ENCODE results near the gene LRRC3. TPM values are rescaled to one million over a fixed set of nuclear protein-coding genes. Genes with fewer than 3 reads are reported as not detected.

The LRRC3 gene
- total and polyA plus RNA-seq, 4 donors: 1.4 to 3.6 (median 2.4) TPM

GRCh38 chr21:44494418-44494817 is 39.1 kb downstream of the LRRC3 start:
- TF ChIP-seq, protein P1, sequence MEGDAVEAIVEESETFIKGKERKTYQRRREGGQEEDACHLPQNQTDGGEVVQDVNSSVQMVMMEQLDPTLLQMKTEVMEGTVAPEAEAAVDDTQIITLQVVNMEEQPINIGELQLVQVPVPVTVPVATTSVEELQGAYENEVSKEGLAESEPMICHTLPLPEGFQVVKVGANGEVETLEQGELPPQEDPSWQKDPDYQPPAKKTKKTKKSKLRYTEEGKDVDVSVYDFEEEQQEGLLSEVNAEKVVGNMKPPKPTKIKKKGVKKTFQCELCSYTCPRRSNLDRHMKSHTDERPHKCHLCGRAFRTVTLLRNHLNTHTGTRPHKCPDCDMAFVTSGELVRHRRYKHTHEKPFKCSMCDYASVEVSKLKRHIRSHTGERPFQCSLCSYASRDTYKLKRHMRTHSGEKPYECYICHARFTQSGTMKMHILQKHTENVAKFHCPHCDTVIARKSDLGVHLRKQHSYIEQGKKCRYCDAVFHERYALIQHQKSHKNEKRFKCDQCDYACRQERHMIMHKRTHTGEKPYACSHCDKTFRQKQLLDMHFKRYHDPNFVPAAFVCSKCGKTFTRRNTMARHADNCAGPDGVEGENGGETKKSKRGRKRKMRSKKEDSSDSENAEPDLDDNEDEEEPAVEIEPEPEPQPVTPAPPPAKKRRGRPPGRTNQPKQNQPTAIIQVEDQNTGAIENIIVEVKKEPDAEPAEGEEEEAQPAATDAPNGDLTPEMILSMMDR (IDR thresholded peaks at IDR 0.05; ENCODE audit: control extremely low read depth, extremely low read depth): no peak
- H3K4me1 ChIP-seq (ENCODE audit: control insufficient read depth in 5 of 5, insufficient read depth in 5 of 5, low read length in 5 of 5): peaks cover 0 to 9% (median 2%) of the 10 kb centered on the region in 5 donors
- no peaks in the 10 kb centered on the region for H3K27me3 ChIP-seq (ENCODE audit: control insufficient read depth in 3 of 3, insufficient read depth in 3 of 3, low read length in 2 of 3)
- no peaks in the 10 kb centered on the region for H3K36me3 ChIP-seq (ENCODE audit: control insufficient read depth in 4 of 4, insufficient read depth in 4 of 4, low read length in 4 of 4)
- H3K4me3 ChIP-seq: no peak overlapping the region
- 95 to 96% methylated on average over 17 of the region's 17 CpGs for WGBS, 2 donors
- ATAC-seq (ENCODE audit: insufficient read depth, low FRiP score) (no peak), DNase-seq (no peak)
- H3K27ac ChIP-seq (ENCODE audit: low read depth in 1 of 2, low read length in 1 of 2): no peak overlapping the region
- no peak overlapping the region for H3K9ac ChIP-seq (ENCODE audit: insufficient read depth in 1 of 2, low read length in 2 of 2)
- peaks cover 0 to 14% (median 7%) of the 10 kb centered on the region in 4 donors for H3K9me3 ChIP-seq (ENCODE audit: control insufficient read depth in 4 of 4, insufficient read depth in 3 of 4, low read length in 3 of 4)

GRCh38 chr21:44494956-44495355 is 39.6 kb downstream of the LRRC3 start:
- 75 to 79% methylated on average over 13 of the region's 13 CpGs for WGBS, 2 donors
- no peaks in the 10 kb centered on the region for H3K36me3 ChIP-seq (ENCODE audit: control insufficient read depth in 4 of 4, insufficient read depth in 4 of 4, low read length in 4 of 4)
- ATAC-seq (ENCODE audit: insufficient read depth, low FRiP score) (no peak), DNase-seq (no peak)
- no peak overlapping the region for H3K27ac ChIP-seq (ENCODE audit: low read depth in 1 of 2, low read length in 1 of 2)
- TF ChIP-seq, protein P1 (IDR thresholded peaks at IDR 0.05; ENCODE audit: control extremely low read depth, extremely low read depth): no peak
- H3K9ac ChIP-seq (ENCODE audit: insufficient read depth in 1 of 2, low read length in 2 of 2): no peak overlapping the region
- peaks cover 0 to 14% (median 7%) of the 10 kb centered on the region in 4 donors for H3K9me3 ChIP-seq (ENCODE audit: control insufficient read depth in 4 of 4, insufficient read depth in 3 of 4, low read length in 3 of 4)
- peaks cover 0 to 9% (median 2%) of the 10 kb centered on the region in 5 donors for H3K4me1 ChIP-seq (ENCODE audit: control insufficient read depth in 5 of 5, insufficient read depth in 5 of 5, low read length in 5 of 5)
- H3K27me3 ChIP-seq (ENCODE audit: control insufficient read depth in 3 of 3, insufficient read depth in 3 of 3, low read length in 2 of 3): no peaks in the 10 kb centered on the region
- H3K4me3 ChIP-seq: no peak overlapping the region

DNA sequence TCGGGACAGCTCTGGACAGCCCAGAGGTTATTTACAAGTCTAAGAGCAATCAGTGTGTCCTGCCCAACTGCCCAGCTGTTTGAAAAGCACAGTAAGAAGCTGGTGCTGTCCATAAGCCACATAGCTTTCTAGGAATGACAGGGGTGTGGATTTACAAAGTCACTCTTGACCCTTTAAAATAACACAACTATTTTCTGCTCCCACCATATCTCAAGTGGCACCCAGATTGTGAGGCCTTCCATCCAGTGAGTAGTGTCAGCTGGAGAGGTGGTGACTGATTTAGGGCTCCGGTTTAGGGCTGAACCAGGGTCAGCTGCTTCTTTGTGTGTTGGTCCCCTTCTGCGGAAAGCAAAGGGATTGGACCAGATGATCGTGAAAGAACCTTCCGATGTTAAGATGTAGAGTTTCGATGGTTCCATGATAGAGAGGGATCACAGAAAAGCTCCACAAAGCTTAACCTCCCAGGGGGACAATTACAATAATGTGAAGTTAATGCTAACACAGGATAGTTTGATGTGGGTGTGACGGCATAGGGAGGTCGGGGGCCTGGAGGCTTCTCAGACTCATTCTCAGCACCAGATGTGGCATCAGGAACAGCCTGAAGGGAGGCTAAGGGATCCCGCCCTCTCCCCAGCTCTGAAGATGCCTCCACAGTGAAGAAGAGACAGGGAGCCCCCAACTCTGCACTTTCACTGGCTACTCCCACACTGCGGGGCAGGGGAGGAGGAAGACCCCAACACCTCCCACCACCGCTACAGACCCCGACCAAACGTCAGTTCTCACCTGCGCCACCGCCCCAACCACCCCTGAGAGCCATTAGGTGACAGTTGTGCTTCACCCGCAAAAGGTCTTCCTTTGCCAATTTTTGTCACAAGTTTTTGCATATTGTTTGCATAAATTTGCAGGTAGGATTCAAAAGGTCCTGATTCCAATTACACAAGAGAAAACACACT is 40.6 kb downstream of the LRRC3 start:
- H3K27me3 ChIP-seq (ENCODE audit: control insufficient read depth in 3 of 3, insufficient read depth in 3 of 3, low read length in 2 of 3): no peaks in the 10 kb centered on the region
- ATAC-seq (ENCODE audit: insufficient read depth, low FRiP score) (no peak), DNase-seq (no peak)
- no peak overlapping the region for H3K27ac ChIP-seq (ENCODE audit: low read depth in 1 of 2, low read length in 1 of 2)
- 85 to 86% methylated on average over 16 of the region's 16 CpGs for WGBS, 2 donors
- H3K36me3 ChIP-seq (ENCODE audit: control insufficient read depth in 4 of 4, insufficient read depth in 4 of 4, low read length in 4 of 4): no peaks in the 10 kb centered on the region
- H3K9ac ChIP-seq (ENCODE audit: insufficient read depth in 1 of 2, low read length in 2 of 2): no peak overlapping the region
- H3K9me3 ChIP-seq (ENCODE audit: control insufficient read depth in 4 of 4, insufficient read depth in 3 of 4, low read length in 3 of 4): peaks cover 0 to 14% (median 7%) of the 10 kb centered on the region in 4 donors
- no peak overlapping the region for H3K4me3 ChIP-seq
- peaks cover 0 to 9% (median 2%) of the 10 kb centered on the region in 5 donors for H3K4me1 ChIP-seq (ENCODE audit: control insufficient read depth in 5 of 5, insufficient read depth in 5 of 5, low read length in 5 of 5)
- TF ChIP-seq, protein P1 (IDR thresholded peaks at IDR 0.05; ENCODE audit: control extremely low read depth, extremely low read depth): no peak

Measured in lung (tissue), 12 donors.